G401 (cell line): ENCODE results near the gene TGM3. TPM values are rescaled to one million over a fixed set of nuclear protein-coding genes. Genes with fewer than 3 reads are reported as not detected.
A peak's percentile ranks its signal among the peaks of the same experiment; 100 is the strongest.

Experiments
- DNase-seq: peaks from one replicate; pipeline ENCODE4 v3.0.0-alpha.2; 2015; ENCODE audit warnings: low spot score
- in situ Hi-C: cut with HindIII; loops from 2 replicates; pipeline ENCODE4 v1.10.0; 2016; ENCODE audit warnings: low sequenced_read_pairs, mixed read lengths
- total RNA-seq: library from RNA; depleted of rRNA; stranded (reverse); fragments of >200 nt; shearing (Covaris generic); gene quantifications from 2 replicates; pipeline ENCODE4 v1.2.3, GENCODE V29; 2014

TGM3 gene
- total RNA-seq, 1 experiment from 2014 or later: not detected

DNA sequence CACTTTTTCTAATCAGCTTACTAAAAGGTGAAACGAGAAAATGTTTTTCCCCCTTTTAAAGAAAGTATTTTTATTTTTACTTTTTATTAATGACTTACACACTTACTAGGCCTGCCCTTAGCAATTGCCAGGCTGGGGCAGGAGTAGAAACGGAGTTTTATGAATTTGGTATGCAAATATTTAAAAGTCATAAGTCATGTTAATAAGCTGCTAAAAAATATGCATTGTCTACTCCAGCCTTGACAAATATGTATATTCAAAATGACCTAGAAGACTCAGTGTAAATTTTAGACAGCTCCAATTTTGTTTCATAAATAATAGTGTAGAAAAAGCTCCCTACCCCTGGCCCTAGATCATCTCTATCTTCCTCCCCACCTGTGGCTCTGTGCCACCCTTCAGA lies 67.4 kb downstream of the TGM3 start:
- DNase-seq: no peak
- in situ Hi-C loops: no loop called here

DNA sequence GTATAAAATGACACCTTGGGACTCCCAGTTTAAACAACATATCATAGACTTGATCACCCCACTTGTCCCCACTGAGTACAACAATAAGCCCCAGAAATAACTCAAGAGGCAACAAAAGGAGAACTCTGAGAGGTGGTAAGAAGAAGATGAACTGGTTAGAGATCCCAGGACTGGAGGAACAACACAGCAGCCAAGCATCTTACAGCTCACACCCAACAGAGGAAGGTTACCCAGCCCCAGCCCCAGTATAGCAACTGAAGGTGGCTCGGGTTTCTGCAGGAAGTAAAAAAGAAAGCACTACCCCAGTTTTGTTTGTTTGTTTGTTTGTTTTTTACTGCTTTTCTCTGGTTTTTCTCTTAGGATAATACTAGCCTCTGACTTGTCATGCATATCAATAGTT lies 67.8 kb downstream of the TGM3 start:
- in situ Hi-C loops: no loop called here
- DNase-seq: no peak

DNA sequence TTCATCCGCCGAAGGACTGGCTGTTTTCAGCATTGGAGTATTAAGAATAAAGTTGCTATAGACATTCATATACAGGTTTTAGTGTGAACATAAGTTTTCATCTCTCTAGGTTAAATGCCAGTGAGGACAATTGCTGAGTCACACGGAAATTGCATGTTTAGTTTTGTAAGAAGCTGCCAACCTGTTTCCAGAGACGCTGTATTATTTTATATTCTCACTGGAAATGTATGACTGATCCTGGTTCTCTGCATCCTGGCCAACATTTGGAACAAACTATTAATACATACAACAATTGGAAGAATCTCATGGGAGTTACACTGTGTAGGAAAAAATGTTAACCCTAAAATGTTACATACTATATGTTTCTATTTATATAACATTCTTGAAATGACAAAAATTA lies 68.2 kb downstream of the TGM3 start:
- in situ Hi-C loops: no loop called here
- DNase-seq: no peak

DNA sequence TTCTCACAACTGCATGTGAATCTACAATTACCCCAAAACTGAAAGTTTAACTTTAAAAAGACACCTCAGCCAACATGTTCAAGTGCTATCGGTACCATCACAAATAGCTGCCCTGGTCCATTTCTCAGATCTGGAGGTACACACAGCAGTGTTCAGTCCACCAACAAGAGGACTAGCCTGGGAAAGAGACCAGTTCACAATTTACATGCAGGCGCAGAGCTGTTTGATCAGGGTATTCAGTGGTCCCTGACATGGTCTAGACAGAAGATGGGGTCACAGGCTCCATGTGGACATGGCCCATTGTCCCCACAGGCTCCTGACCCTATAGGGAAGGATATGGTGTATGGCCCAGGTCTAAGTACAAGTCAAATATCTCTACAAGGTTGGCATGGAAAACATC lies 69.3 kb downstream of the TGM3 start:
- DNase-seq: no peak
- in situ Hi-C loops: no loop called here

DNA sequence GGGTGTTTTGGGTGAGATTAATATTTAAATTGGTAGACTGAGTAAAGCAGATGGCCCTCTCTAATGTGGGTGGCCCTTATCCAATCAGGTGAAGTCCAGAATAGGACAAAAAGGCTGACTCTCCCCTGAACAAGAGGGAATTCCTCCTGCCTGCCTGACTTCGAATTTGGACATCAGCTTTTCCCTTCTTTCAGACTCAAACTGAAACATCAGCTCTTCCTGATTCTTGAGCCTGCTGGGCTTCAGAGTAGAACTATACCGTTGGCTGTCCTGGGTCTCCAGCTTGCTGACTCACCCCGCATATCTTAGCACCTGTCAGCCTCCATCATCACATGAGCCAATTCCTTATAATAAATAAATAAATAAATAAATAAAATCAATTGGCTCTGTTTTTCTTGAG lies 69.9 kb downstream of the TGM3 start:
- in situ Hi-C loops: no loop called here
- DNase-seq: no peak

DNA sequence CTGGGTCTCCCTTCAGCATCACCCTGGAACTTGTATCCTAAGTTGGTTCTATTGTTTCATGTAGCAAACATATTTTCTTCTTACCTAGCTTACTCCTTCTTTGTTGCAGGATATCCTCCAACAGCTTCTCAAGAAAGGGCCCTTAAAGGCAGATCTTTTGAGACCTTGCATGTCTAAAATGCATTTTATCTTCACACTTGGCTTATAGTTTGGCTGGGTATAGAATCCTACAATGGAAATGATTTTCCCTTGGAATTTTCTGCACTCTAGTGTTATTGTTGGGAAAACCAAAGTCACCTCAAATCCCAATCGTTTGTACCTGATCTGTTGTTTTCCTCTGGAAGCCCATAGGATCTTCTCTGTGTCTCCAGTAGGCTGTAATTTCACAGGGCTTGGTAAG lies 72.8 kb downstream of the TGM3 start:
- in situ Hi-C loops: no loop called here
- DNase-seq: no peak

DNA sequence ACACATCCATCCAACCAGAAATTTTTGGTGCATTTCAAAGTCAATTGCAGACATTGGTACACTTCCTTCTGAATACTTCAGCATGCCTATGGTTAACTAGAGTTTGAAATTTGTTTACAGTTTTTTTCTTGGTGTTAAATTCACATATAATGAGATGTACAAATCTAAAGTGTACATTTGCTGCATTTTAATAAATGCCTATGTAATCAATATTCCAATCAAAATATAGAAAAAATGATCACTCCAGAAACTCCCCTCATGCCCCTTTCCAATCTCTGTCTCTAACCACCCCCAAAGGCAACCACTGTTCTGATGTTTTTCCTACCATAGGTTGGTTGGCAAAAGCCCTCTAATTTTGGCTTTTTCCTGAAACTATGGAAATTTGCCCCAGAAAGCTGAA lies 77.3 kb downstream of the TGM3 start:
- in situ Hi-C loops: no loop called here
- DNase-seq: no peak

DNA sequence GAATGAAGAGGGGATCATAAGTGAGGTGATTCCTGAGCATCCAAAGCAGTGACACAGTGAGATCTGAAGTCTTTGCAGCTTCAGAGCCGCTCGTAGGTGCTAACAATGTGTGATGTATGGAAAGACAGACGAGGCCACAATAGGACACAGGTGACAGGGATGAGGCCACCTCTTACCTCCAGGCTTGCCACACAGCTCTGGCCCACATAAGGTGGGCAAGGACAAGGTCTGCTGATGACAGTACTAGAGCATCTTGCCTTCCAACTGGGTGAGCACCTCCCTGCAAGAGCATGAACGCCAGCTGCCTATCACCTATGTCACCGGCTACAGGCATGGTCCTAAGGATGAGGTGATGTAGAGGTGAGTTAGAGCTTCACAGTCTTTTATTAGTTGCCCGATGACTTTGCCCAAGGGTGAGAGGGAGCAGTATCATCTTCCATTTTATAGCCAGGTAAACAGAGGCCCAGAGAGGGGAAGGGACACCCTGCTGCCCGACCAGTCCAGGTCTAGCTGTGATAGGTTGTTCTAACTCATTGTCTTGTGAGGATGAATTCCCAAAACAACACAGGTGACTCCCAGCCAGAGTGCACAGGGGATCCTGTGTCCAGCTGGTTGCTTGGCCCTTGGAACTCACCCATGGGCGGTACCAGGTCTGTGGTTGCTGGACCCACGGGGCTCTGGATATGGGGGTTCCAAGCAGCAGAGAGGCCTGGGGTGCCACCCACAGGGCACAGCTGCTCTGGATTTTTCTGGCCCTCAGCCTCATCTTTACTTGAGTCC lies 78.7 kb downstream of the TGM3 start:
- in situ Hi-C loops: no loop called here
- no peak for DNase-seq

DNA sequence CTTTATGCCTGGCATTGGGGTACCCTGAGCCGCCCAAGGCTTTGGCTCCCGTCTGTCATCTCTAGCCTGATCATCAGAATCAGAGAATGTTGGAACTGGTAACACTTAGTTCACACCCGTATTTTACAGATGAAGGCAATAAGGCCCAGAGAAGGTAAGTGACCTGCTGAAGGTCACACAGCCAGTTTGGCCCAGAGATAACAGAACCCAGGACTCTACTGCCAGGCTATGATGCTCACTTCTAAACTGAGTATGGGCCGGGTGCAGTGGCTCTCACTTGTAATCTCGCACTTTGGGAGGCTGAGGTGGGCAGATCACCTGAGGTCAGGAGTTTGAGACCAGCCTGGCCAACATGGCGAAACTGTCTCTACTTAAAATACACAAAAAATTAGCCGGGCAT lies 83.1 kb downstream of the TGM3 start:
- no peak for DNase-seq
- in situ Hi-C loops: no loop called here

DNA sequence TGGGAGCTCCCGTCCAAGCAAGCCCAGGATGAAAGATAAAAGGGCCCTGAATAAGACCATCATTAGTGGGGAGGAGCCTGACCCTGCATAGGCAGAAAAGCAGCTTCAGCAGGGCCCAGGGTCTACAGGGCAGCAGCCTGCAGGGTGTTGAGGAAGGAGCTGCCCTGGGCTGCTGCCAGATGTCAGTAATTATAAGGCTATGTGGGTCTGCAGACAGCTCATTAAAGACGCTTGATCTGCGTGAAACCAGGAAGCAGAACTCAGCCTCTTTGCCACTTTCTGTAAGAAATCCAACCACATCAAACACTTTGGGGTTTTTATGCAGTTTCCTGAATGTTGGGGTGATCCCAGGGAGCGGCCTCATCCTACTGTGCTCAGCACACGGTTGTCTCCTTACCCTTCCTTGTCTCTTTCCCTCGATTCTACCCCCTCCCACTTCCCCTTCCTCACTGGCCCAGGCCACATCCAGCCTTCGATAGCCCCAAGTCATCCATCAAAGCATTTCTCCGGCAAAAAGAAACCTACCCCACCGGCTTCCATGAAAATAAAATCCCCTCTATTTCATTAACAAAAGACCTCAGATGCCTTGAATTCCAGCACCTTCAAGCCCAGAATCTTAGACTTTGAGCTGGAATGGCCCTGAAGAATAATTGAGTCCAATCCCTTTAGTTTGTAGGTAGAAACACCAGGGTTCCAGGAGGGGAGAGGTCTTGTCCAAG lies 83.9 kb downstream of the TGM3 start:
- no peak for DNase-seq
- in situ Hi-C loops: no loop called here

DNA sequence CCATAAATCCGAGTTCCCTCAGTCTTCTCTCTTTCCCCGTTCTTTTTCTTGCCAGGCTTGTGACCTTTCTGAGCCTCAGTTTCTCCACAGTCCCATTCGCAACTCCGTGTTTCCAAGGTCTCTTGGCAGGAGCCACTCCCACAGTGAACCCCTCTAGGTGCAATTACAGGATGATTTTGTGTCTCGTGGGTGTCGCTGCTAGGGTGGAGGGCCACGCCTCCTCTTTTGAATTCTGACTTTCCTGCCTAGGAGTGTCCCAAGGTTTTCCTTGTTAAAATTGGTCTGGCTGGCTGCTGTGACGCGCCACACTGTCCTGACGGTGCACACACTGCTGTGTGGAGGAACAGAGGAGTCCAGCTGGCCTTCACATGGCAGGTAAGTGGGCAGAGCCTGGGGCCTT lies 84.8 kb downstream of the TGM3 start, which contains the start of gene TGM6:
Gene TGM6, plus strand, starts transcription at position 301 of the 400 bp plus-strand sequence. Its CDS starts 68 bp downstream, at position 369.
- in situ Hi-C loops: no loop called here
- no peak for DNase-seq

DNA sequence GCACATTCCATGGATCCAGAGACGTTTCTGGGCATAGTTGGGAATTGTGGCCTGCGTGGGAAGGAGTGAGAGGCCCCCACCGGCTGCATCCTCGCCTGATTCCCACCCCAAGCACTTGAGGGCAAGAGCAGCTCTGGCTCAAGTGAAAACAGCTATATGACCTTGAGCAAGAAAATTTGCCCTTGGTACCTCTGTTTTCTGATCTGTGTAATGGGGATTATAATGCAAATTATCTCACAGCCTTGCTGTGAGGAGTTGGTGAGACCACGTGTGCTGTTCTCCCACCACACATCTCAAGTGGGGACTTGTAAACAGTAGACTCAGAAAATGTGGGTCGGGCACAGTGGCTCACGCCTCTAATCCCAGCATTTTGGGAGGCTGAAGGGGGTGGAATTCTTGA lies 85.5 kb downstream of the TGM3 start:
- DNase-seq: no peak
- in situ Hi-C loops: no loop called here

DNA sequence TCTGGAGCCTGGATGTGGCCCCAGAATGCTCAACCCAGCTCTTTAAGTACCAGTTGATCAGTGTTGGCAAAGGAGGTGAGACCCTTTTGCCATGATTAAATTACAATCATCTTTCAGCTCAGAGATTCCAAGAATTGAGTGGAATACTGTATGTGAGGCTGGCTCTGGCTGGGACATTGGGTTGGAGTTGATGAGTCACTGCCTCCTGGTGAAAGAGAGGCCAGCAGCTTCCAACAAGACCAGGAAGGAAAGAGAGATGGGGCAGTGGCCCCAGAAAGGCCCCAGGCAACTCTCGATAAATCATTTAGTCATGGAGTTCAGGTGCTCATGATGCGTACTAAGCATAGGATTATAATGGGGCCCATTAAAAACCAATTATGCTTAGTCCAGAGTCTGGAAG lies 87.0 kb downstream of the TGM3 start:
- in situ Hi-C loops: no loop called here
- no peak for DNase-seq

DNA sequence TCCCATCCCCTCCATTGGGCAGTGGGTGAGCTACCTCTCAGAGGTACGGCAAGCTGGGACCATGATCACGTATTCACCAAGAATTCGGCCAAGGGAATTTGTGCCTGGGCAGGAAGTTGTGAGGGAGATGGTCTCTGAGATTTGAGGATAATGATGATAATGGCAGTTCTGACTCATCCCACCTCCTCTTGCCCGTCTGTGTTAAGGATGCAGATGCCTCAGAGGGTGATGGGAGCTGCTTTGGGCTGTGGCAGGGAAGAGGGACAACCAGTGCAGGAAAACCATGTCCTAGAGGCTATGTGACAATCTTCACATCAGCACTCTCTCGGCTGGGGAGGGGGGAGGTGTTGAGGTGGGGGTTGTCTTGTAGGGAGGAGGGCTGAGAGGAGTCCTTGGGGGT lies 89.2 kb downstream of the TGM3 start:
- in situ Hi-C loops: no loop called here
- no peak for DNase-seq

DNA sequence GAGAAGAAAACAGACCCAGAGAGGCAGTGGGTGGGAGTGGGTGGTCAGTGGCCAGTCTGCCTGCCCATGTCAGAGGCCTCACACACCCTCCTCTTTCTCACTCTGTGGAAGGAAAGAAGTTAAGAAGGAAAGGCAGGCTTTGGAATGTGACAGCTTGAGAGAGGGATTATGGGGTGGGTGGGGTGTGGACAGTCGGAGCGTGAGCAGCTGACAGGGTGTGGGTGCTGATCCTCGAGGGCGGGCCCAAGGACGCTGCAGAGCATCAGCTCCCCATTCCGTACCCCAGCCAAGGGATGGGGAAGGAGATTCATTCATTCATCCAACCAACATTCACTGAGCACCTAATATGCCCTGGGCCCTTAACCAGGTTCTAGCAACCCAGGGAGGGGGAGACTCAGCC lies 89.7 kb downstream of the TGM3 start:
- in situ Hi-C loops: no loop called here
- no peak for DNase-seq

DNA sequence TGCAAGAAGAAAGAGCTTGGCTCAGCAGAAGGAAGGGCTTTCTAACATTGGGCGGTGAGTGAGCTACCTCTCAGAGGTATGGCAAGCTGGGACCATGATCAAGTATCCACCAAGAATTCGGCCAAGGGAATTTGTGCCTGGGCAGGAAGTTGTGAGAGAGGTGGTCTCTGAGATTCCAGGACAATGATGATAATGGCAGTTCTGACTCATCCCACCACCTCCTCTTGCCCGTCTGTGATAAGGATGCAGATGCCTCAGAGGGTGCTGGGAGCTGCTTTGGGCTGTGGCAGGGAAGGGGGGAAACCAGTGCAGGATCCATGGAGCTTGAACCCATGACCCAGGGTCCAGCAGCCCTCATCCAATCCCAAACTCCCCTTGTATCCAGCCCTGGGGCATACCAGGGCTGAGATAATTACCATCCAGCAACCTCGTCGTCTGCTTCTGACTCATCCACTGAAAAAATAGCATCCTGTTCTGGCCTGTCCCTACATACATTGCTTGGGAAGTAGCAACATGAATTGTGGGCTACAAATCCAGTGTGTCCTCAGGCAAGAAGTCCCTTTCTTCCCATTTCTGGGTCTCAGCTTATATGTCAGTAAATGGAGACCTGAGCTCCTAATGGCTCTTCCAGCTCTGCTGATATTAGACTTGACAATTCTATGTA lies 90.8 kb downstream of the TGM3 start:
- in situ Hi-C loops: no loop called here
- no peak for DNase-seq

DNA sequence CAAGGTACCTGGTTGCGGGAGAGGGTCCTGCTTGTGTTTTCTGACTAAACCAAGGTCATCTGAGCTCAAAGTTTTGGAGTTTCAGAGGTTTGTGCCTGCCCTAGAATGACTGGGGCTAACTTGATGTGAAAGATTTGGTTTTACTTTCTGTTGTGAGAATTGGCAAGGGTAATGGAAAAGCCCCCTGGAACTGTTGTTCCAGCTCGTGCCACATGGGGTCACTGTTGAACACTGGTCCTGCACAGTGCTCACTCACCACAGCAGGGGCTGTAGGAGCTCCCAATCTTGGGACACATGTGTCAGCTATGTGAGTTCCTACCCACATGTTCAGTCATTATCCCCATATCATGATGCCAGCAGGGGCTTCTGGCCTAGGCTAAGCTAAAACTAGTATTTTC lies 91.4 kb downstream of the TGM3 start:
- DNase-seq: peak; percentile 1
- in situ Hi-C loops: no loop called here

DNA sequence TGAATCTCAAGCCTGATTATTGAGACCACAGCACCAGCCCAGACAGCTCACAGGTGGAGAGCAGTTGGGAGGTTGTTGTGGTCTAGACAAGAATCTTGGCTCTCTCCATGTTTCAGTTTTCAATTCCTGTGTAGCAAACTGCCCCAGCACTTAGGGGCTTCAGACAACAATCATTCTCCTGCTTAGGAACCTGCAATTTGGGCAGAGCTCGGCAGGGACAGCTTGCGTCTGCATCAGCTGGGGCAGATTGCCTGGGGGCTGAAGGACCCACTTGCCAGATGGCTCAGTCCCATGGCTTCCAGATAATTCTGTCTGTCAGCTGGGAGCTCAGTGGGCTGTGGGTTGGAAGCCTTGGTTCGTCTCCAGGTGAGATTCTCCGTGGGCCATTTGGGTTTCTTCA lies 91.8 kb downstream of the TGM3 start:
- DNase-seq: no peak
- in situ Hi-C loops: no loop called here
